ENCODE measurements around the gene WNT3.
"Not testable (repeated sequence)": the region's sequence is repeated elsewhere in the genome, so short reads cannot be mapped to it uniquely, and the experiment has no call there.

The WNT3 gene, protein sequence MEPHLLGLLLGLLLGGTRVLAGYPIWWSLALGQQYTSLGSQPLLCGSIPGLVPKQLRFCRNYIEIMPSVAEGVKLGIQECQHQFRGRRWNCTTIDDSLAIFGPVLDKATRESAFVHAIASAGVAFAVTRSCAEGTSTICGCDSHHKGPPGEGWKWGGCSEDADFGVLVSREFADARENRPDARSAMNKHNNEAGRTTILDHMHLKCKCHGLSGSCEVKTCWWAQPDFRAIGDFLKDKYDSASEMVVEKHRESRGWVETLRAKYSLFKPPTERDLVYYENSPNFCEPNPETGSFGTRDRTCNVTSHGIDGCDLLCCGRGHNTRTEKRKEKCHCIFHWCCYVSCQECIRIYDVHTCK

DNA sequence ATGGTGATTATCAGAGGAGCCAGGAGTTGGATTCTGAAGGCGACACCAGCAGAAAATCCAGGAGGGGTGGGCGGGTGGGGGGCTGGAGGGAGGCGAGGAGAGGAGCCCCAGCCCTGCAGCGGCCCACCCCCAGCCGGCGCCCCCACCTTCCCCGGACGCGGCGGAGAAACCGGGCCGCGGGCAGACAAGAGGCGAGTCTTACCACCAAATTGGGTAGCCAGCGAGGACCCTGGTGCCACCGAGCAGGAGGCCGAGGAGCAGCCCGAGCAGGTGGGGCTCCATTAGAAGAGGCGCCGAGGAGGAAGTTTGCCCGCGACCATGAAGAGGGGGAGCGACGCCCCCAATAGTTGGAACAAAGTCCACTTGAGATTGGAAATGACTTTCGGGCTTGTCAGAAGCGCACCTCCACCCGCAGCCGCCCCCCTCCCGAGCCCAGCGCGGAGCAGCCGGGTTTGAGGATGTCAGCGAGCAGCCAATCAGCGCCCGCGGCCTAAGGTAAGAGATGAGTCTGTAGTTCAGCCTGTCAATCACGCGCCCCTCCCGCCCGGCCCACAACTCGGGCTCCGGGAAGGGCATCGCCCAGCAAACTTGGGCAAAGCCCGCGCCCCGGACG lies at the start of gene WNT3:
WNT3 (minus strand) TSS at position 377 of the 613 bp plus-strand sequence; CDS start at position 282, 95 bp downstream.
- no peak for DNase-seq (ENCODE audit: low spot score)

DNA sequence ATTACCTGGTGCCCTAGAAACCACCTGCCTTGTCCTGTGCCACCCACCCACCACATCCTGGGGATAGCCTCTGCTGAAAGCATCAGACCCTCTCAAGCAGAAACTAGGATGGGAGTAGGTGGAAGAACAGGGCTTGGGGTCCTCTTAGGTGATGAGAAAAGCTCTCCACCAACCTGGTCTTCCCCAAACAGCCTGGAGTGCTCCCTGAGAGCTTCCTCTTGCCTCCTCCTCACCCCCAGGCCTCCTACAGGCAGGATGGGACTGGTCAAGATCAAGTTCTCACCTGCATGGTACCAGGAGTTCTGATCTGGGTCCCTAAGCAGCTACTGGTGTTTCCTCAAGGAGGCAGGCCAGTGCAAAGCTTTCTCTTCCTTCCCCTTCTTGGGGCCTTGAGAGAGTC lies 48.3 kb upstream of the WNT3 start:
- DNase-seq (ENCODE audit: low spot score), result no peak

DNA sequence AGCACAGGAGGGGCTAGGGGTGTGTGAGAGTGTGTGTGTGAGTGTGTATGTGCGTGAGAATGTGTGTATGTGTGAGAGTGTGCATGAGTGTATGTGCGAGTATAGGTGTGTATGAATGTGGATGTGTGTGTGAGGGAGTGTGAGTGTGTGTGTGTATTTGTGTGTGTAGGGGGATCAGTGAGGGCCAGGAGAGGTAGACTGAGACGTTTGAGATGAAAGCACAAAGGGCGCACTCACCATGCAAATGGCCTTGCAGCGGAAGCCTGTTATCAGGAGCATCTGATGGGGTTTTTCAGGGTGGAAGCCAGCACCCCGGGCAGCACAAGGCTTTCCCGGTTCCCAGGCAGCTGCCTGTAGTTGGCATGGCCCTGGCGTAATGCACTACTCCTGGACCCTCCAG lies 47.8 kb upstream of the WNT3 start:
- DNase-seq (ENCODE audit: low spot score), result no peak

DNA sequence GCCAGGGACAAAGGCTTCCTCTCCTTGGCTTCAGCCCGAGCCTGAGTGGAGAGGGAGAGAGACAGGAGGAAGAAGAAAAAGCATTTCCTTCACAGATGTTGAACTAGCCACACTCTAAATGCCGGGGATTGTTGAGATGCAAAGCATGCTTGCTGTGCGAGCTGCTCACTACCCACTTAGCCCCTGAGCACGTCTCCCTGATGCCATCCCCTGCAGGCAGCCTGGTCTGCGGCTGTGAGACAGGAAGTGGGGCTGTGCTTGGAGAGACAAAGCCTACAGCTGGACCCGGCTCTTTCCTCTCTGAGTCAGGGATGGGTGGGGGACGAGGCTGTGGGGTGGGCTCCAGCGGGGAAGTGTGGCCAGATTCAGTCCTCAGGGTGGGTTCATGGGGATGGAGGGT lies 46.6 kb upstream of the WNT3 start:
- peak; percentile 34 for DNase-seq (ENCODE audit: low spot score)

DNA sequence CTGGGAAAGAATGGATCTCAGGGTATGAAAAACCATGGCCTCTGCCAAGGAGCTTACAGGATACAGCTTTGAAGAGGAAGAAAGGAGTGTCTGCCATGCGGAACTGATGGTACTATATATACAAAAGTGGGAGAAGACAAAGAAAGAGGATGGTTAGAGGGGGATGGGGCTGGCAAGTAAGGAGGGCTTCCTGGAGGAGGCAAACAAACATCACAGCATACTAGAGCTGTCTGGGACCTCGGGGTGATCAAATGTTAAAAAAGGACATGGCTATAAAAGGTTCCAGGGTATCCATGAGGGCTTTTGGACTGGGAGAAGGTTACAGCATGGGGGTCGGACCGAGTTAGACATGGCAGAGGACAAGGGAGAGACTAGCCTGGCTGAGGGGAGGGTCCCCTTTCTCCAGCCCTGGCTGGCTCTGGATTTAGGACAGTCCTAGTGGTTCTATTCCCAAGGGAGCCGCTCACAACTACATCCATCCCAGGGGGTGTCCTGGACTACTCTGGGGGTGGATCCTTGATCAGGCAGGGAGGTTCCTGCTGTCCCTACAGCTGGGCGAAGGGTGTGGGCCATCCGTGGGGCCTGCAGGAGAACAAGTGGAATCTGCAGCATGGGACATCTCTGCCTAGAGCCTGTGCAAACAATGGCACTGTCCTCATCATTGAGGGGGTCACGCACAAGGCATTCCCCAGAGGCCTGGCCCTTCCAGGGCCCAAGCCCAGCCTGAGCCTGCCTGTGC lies 45.1 kb upstream of the WNT3 start:
- no peak for DNase-seq (ENCODE audit: low spot score)

DNA sequence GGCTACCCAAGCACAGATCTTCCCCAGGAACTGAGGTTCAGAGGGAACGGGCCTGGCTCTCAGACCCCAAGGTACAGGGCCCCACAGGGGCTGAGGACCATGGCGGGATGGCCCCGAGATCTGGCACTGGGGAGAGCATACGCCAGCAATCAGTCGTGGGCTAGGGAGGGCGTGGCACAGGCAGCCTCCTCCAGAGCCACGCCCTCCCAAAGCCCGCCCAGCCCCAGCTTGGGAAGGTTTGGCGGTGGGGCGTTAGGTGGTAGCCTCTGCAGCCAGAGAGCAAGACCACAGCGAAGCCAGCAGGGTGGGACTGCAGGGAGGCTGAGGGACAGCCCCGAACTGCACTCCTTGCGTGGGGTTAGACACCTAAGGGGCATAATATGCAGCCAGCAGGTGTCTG lies 44.5 kb upstream of the WNT3 start:
- no peak for DNase-seq (ENCODE audit: low spot score)

DNA sequence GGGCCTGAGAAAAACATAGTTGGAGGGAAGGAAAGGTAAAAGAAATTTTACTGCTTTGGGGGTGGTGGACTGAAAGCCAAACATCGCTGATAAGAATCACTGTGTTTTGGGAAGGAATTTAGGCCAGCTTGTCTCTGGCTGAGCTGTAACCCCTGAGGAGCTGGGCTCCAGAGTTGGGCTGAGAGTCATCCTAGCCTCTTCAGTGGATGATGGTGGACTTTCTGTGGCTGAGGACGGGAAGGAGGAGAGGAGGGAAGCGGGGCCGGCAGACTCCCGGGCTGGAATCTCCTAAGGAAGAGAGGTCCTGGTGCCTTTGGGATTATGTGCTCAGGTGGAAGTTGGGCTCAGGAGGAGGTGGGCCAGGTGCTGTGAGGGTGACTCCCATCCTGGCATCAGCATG lies 41.5 kb upstream of the WNT3 start:
- DNase-seq (ENCODE audit: low spot score), result no peak

DNA sequence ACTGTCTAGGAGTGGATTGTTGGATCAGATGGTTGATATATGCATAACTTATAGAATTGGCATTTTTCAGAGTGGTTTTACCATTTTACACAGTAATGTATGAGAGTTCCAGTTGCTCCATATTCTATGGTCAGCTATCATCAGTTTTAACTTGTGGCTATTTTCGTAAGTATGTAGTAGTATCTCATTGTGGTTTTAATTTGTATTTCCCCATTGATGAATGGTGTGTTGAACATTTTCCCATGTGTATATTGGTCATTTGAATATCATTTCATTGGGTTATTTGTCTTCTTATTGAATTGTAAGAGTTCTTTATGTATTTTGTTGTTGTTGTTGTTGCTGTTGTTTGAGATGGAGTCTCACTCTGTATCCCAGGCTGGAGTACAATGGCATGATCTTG lies 39.1 kb upstream of the WNT3 start:
- no peak for DNase-seq (ENCODE audit: low spot score)

DNA sequence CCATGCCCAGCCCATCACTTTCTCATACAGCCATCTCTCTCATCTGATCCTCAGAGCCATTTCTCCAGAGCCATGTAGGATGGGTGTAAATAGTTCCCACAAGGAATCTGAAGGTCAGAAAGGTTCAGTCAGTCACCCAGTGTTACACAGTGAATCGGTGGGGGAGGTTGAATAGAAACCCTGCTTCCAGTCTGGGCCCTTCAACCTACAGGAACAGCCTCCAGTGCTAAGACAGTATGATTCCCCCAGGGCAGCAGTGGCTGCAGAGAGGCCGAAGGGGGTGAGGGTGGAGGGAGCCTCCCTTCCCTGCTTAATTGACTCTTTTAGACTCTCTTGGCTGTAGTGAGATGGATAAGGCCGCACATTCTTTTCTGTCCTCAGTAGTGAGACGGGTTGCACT lies 36.5 kb upstream of the WNT3 start:
- no peak for DNase-seq (ENCODE audit: low spot score)

DNA sequence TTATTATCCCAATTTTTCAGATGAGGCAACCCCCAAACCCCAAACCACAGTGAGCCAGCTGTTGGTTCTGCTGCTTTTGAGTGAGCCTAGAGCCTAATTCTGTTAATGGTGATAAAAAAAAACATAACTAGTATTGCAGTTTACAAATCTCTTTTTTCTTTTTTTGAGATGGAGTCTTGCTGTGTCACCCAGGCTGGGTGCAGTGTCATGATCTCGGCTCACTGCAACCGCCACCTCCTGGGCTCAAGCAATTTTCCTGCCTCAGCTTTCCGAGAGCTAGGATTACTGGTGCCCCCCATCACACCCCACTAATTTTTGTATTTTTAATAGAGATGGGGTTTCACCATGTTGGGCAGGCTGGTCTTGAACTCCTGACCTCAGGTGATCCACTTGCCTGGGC lies 36.0 kb upstream of the WNT3 start:
- DNase-seq (ENCODE audit: low spot score), result no peak

DNA sequence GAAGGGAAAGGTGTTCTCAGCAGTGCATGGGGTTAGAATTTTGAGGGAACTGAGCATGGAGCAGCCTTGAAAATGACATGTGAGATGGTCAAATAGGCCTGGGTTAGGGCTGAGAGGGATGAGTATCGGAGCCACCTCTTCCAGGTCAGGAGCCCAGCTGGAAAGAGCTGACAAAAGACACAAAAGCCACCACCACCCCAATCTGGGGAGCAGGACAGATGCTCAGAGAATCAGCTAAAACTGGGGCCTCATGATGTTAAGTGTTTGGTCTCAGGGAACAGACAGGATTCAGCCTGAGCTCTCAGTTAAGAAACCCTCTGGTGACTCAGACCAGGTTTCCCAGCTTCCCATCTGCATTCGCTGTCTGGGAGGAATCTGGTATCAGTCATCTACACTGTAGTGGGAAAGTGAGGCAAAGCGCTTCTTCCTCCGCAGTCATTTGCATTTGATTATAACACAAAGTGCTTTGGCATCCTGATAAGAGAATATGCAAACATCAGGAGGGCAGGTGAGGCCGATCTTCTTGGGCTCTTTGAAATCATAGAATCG lies 35.5 kb upstream of the WNT3 start:
- peak; percentile 78 for DNase-seq (ENCODE audit: low spot score)

DNA sequence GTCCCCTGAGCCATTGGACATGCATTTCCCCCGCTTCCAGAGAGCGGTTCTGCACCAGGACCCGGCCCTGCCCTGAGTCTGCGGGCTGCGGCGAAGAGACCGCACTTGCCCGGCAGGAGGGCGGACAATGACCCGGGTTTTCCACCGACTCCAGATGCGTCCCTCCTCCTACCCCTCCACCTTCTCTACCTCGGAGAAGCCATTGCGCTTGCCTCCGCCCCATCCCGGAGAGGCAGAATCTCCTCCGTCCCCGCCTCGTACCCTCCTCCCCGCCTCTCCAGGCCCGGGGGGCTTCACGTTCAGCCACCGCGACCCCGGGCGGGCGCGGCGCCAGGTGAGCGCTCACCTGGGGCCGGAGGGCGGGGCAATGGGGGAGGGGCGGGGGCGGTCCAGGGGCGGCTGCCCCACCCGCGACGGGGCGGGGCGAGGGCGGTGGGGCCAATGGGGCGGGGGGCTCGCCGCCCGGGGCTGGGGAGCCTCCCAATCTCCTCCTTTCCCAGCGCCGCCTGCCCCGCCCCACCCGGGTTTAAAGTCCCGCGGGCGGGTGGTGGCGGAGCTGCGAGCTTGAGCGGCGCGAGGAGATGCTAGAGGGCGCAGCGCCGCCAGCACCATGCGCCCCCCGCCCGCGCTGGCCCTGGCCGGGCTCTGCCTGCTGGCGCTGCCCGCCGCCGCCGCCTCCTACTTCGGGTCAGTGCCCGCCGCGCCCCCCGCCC lies 32.7 kb upstream of the WNT3 start, which contains the start of gene WNT9B:
WNT9B (plus strand) TSS at position 555 of the 713 bp plus-strand sequence; CDS start at position 611, 56 bp downstream.
- peak; percentile 26 for DNase-seq (ENCODE audit: low spot score)

DNA sequence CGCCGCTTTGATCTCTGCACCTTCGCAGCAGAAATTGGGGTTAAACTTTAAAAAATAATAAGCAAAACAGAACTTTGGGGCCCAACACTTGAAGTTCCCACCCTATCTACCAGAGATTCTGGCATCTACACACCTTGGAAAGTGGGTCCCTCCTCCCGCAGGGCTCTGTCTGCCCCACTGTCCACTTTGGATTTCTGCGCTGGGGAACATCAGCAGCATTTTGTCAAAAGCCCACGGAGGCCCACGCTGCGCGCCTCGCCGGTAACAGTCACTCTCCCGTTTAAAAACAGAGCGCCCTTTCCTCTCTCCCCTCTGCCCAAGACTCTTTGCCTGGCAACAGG lies 32.2 kb upstream of the WNT3 start:
- no peak for DNase-seq (ENCODE audit: low spot score)

DNA sequence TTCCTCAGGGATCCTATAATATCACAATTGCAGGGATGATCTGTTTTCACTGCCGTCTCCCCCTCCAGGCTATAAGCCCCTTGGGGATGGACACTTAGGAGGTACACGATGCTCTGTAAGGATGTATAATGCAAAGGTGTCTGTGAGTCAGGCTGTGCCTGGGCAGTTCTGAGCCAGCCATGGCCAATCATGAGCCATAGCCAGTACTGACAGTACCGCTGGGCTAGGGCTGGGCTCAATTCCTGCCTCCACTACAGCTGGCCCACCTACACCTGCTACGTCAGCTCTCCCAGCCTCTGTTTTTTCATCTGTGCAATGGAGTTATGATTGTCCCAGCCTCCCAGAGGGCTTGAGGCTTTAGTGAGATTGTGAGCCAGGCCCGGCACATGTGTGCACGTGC lies 30.0 kb upstream of the WNT3 start:
- DNase-seq (ENCODE audit: low spot score), result no peak

DNA sequence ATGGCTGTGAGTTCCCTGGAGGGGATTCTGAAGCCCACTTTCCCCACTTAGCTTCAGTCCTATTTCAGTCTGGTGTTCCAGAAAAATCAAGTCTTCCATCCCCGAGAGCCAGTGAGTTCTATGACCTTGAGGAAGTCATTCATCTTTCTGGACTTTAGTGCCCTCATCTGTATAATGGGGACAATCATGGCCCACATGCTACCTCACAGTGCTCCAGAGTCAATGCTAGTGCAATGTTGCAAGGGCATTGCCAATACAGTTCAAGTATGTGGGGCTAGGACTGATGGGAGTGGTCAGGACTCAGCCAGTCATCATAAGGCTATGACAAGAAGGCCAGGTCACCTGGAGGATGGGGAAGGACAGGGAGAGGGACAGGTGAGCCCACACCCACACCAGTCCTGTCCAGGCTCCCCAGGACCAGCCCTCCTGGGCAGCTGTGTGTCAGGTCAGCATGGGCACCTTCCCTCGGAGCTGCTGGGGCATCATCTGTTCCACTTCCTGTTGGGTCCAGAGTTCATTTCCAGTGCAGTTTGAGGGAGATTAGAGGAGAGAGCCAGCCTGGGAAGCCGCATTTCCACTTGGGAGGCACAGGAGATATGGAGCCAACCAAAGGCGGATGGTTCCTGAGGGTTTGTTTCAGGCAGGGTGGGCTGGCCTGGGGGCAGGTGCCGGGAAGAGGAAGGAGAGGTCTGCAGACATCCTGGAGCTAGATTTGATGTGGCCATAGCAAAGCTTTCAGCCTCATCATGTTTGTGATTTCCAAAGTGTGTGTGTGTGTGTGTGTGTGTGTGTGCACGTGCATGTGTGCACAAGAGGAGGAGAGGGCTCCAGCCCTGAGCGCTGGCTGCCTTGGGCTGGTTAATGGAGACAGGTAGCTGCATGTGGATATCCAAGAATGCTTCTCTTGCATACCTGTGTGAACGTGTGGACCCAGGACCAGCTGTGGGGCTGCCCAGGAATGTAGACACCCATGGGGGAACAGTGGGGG lies 29.0 kb upstream of the WNT3 start:
- no peak for DNase-seq (ENCODE audit: low spot score)

DNA sequence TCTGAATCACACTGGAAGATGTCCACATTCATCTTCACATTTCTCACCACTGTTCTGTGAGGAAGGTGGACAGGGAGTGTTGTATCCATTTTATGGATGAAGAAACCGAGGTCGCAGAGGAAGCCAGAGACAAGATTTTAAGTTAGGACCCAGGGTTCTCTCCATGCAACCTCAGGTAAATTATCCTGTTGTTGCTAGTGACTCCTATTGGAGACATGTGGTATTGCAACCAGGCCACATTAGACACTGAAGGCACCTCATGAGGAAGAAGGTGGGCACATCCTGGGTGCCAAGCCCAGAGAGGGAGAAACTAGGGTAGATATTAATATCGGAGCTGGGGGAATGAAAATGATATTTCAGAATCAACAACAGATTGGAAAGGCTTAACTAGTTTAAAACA lies 24.3 kb upstream of the WNT3 start:
- no peak for DNase-seq (ENCODE audit: low spot score)

DNA sequence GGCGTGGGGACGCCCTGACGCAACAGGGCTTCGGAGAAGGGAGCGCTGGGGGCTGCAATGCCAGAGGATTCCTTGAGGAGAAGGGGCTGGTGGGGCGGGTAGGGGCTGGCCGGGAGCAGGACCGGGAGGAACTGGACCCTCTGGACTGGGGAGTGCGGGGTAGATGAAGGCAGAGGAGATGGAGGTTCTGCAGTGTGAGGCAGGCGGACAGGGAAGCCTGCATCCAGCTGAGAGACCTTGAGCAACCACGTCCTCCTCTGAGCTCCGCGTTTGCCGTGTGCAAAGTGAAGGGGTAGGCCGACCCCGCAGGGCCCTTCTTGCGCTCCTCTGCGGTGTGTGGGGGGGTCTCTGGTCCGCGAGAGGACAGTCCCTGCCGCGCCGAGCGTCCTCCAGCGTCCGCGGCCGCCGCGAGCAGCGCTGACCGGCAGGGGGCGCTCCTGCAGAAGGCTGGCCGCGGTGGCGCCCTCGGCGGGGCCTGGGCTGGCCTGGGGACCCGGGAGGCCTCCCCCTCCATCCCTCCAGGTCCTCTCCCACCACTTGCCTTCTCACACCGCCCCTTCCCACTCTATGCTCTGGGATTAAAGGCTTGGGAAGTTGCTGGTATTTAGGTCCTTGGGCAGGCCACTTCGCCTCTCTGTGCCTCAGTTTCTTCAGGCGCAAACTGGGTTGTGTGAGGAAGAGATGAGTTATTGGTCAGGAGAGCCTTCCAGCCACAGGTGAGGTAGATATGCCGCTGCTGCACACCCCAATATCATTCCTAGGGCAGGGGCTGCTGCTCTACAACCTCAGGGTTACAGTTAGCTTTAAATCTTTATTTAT lies 23.3 kb upstream of the WNT3 start:
- DNase-seq (ENCODE audit: low spot score), result peak; percentile 56

DNA sequence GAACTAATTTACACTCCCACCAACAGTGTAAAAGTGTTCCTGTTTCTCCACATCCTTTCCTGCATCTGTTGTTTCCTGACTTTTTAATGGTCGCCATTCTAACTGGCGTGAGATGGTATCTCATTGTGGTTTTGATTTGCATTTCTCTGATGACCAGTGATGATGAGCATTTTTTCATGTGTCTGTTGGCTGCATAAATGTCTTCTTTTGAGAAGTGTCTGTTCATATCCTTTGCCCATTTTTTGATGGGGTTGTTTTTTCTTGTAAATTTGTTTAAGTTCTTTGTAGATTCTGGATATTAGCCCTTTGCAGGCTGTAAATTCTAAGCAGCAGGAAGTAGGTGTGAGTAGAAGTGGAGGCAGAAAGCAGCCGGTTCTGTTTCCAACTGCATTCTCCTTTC lies 22.1 kb upstream of the WNT3 start:
- DNase-seq (ENCODE audit: low spot score), result not testable (repeated sequence)

DNA sequence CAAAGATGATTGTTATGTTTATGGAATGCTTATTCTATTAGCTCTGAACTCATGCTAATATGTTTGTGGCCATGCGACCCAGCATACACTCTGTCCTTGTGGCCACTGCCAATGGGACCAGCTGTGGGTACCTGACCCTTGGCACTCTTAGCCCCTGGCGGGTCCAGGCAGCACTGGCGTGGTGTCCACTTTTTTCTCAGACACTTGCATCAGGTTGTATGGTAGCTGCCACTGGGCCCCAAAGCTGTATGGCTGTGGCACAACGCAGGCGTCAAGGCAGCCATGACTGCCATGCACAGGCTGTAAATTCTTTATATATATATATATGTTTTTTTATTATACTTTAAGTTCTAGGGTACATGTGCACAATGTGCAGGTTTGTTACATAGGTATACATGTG lies 20.7 kb upstream of the WNT3 start:
- no peak for DNase-seq (ENCODE audit: low spot score)

DNA sequence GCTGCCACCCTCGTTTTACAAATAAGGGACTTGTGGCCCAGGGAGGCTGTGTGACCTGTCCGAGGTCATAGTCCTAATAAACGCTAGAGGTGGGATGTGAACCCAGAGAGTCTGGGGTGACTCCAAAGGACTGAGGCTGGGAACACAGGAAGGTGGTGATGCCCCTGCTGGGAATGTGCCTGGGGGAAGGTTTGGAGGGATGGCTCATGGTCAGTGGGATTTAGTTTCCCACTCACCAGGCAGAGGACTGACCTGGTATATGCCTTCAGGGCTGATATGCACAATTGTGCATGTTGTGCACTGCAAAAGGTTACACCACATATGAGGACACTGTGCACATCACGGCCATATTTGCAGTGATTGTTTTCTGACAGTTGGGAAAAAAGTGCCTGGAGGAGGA lies 19.0 kb upstream of the WNT3 start:
- no peak for DNase-seq (ENCODE audit: low spot score)

Measured in AG08395 (cell line).